Stimulated activated CD4-positive, alpha-beta T cell treated with anti-CD3 and anti-CD28 coated beads, TNF-alpha, amount 100 ng/mL, for 4 hours (primary cell): ENCODE data around the gene GAGE12J.
A peak's percentile ranks its signal among the peaks of the same experiment; 100 is the strongest.
"Not testable (repeated sequence)": the region's sequence is repeated elsewhere in the genome, so short reads cannot be mapped to it uniquely, and the experiment has no call there.

ENCODE experiments used
- DNase-seq, 3 experiments: peaks; one replicate each; pipeline ENCODE4 v3.0.0-alpha.2; 2020; ENCODE audit warnings: low read depth in 3 of 3

The GAGE12J gene, protein sequence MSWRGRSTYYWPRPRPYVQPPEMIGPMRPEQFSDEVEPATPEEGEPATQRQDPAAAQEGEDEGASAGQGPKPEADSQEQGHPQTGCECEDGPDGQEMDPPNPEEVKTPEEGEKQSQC

DNA sequence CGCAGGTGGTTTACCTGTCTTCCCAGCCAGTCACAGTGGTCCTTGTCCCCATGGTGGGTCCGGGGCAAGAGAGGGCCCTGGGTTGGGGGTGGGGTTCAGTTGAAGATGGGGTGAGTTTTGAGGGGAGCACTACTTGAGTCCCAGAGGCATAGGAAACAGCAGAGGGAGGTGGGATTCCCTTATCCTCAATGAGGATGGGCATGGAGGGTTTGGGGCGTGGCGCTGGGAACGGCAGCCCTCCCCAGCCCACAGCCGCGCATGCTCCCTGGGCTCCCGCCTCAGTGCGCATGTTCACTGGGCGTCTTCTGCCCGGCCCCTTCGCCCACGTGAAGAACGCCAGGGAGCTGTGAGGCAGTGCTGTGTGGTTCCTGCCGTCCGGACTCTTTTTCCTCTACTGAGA, at the start of gene GAGE12J:
Gene GAGE12J (plus strand): TSS at position 301 of the 400 bp plus-strand sequence. CDS start 1,157 bp downstream, outside the sequence.
- not testable (repeated sequence) for DNase-seq

DNA sequence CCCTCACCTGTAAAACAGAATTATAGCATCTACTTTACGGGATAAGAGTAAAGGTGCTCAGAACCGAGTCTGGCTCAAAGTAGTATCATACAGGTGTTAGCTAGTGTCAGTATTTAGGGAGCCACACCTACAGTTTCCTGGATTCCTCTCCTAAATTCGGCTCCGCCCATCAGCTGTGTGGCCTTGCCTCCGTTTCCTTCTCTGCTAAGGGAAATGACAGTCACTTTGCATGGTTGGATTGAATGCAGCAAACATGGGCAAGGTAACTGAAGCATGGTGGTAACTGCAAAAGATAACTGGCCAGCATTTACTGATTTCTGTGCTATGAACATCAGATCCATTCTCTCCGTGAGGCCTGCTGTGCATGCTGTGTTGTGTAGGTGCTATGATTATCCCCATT, 49.4 kb upstream of the GAGE12J start:
- DNase-seq = no peak

DNA sequence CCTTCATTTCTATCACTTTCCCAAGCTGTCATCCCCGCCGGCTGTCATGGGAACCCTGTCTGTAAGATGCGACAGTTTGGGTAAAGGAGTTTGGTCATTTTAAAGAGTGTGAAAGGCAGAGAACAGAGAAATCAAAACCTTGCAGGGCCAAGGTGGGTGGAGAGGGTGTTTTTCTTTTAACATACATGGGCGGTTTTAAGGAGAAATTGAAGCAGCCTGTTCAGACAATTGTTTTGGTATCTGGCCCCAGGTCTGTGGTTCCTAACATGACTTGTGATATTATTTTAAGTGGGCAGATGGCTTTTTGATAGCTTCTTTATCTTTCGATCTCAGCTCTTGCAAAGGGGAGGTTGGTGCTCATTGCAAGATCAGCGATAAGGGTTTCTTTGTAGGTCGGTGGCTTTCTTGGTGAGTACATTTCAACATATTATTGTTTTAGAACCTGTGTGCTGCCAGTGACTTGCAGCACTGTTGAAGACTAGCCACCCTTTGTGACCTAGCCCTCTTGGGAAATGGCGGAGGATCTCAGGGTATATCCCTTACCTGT, 48.6 kb upstream of the GAGE12J start:
- DNase-seq = no peak

DNA sequence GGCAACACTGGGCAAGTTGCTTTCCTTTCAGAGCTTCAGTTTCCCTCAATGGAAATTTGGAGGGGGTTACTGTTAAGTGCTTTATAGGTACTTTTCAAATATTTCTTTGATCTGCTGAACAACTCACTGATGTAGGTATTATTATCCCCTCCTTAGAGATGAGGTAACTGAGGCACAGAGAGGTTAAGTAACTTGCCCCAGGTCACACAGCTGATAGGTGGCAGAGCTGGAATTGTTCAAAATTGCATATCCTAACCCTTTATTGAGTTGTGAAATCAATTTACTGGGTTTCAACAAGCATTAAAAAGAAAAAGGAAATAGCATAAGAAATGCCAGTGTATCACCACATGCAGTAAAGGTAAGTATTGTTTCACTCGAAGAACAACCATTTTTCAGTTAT, 45.6 kb upstream of the GAGE12J start:
- no peak for DNase-seq

DNA sequence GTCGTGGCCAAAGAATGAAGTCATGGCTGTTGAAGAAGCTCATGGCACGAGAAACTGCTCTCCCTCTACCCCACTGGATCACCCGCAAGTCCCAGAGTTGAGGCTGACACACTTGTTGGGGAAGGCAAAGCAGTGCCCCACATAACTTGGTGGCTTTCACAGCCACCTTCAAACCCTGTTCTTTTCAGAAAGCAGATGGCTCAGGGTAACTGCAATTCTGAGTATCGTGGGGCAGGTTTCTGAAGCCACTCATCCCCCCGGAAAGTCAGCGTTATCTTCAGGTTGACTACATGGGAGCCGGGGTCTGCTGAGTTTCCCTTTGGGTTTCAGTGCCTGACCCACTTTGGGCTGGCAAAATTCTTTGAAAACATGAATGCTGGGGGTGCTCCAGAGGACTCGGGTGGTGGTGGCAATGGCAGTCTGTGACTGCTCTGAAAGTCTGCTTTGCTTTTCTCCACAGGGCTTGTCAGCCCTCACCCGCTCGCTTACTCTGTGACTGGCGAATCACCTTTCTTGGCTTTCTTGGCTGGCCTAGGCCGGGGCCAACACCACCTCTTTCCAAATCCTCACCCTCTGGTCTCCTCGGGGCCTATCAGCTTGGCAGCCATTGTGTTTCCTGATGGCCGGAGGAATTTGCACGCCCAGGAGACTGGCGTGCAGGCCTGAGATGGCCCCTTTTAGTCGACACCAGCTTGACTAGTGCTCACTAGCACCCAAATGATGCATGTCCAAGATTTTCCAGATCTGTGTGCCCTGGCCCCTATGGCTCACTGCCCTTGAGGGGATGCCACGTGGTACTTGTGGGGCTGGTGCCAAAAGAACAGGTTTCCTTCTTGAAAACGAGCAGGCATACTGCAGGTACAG, 44.9 kb upstream of the GAGE12J start:
- DNase-seq = no peak

DNA sequence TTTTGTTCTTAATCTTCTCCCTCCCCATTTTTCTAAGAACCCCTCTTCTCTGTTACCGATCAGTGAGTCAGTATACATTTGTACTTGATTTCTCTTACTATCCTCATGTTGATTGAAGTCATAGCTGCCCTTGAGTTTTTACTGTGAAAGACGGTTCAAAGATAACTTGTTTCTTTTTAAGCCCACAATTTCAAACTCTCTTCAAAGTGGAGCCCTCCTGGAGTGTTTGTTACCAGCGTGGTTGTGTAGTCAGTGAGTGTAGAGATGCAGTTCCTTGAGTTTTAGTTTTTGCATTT, 44.4 kb upstream of the GAGE12J start:
- no peak for DNase-seq

DNA sequence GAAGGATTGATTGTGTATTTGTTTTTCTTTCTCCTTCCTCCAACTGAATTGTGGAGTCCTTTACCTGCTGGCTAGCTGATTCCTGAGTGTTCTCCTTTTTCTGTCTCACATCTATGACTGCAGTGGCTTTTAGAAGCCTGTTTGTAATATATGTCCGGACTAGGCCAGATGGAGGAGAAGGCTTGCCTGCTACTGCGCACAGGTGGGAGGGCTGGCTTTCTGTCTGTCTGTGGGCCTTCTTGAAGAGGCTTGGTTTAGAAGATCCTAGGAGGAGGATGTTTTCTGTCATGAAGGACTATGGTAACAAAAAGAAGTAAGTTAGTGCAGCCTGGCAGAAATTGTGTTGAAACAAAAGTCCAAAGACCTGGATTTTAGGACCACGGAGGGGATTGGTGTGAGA, 43.8 kb upstream of the GAGE12J start:
- no peak for DNase-seq

DNA sequence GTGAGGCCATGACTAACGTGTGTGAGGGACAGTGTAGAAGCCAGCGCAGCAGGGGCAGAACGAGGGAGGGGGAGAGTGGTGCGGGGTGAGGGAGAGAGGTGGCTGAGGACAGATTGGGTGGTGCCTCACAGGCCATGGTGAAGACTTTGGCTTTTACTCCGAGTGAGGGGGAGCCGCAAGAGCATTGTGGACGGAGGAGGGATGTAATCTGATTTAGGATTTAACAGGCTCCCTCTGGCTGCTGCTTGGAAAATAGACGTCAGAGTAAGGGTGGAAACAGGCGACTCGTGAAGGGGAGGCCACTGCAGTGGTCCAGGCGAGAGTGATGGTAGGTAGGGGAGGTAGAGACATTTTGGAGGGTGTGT, 39.2 kb upstream of the GAGE12J start:
- no peak for DNase-seq

DNA sequence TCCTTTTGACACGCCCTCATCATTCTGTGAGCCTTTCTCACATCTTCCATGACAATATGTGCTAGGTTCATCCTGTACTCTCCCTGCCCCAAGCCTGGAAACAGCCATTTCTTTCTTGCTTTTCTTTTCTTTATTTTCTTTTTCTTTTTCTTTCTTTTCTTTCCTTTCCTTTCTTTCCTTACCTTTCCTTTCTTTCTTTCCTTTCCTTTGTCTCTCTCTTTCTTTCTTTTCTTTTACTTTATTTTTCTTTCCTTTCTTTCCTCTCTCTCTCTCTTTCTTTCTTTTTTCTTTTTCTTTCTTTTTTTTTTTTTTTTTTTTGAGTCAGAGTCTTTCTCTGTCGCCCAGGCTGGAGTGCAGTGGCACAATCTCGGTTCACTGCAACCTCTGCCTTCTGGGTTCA, 37.6 kb upstream of the GAGE12J start:
- DNase-seq = no peak

DNA sequence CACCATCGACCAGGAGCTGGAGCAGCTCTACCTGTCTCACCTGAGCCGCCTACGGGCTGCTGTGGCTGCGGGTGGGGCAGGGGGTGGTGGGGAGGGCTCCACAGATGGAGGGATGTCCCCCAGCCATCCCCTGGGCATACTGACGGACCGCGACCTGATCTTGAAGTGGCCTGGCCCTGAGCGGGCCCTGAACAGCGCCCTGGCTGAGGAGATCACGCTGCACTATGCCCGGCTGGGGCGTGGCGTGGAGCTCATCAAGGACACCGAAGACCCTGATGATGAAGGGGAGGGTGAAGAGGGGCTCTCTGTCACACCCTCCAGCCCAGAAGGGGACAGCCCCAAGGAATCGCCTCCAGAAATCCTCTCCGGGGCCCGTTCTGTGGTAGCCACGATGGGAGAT, 35.7 kb upstream of the GAGE12J start:
- DNase-seq = no peak

DNA sequence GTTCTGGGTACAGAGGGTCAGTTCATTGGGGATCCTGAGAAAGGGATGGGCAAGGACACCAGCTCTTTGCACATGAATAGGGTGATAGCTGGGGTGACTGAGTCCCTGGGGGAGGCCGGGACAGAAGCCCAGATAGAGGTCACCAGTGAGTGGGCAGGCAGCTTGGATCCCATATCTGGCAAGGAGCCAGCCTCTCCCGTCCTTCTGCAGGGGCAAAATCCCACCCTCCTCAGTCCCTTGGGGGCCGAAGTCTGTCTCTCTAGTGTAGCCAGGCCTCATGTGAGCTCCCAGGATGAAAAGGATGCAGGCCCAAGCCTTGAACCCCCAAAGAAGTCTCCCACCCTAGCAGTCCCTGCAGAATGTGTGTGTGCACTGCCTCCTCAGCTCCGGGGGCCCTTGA, 35.3 kb upstream of the GAGE12J start:
- no peak for DNase-seq

DNA sequence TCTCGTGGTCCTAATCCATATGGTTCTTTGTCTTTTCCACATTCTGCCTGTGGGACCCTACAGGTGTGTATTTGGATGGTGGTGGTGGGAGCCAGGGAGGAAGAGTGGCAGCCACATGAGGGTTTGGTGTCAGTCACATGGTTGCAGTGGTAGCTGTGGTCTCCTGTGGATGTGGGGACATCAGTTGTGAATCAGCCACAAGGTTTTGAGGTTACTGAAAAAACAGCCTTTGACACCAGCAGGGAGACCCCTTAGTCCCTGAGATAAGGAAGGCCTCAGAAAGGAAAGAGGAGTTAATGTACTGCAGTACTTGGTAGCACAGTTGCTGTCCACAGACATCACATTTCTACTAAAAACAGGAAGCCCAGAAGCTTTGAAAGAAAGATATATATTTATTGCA, 34.2 kb upstream of the GAGE12J start:
- DNase-seq = no peak

DNA sequence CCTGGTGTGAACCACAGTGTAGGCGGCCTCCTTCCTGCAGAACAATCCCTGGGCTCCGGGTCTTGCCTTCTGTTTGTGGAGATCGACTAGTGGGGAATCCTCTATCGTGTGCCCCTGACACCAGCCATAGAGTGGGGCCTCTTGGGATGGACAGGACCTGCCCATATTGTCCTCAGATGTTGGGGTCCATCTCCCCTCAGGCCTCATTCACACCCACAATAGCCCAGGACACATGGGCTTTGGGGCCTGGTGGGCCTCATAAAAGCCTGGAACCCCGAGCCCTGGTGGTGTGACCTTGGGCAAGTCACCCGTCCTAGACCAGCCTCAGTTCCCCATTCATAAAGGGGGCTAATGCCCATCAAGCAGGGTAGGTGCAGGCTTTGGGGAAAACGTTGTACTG, 31.6 kb upstream of the GAGE12J start:
- no peak for DNase-seq

DNA sequence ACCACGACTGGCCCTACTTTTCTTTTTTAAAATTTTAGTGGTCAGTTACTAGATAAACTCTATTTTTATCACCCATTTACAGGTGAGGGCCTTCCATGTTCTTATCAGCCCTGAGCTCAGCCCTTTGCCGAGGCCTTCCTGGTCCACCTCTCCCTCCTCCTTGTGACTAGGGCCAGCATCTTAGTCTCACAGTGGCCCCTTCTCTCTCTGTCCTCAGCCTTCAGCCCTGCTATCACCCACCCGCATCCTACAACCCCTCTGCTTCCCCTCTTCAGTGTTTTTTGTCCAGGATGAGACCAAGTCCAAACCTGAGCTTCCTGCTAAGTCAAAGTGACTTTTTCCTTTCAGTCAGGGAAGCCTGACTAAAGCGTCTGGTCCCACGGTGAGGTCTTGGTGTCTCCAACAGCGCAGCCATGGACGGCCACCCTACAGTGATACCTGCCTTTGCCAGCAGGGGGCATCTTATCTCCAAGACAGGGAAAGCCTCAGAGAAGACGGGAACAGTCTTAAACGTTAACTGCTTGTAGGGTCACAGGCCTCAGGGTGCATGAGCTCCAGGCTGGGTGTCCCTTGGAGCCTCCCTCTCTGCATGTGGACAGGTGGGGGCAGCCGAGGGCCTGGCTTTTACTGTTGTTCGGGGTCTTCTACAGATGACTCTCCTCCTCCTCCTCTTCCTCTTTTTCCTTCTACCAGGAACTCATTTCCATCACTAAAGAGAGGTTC, 30.1 kb upstream of the GAGE12J start:
- peak in 2 of 3 experiments; percentile 40 to 45 for DNase-seq

DNA sequence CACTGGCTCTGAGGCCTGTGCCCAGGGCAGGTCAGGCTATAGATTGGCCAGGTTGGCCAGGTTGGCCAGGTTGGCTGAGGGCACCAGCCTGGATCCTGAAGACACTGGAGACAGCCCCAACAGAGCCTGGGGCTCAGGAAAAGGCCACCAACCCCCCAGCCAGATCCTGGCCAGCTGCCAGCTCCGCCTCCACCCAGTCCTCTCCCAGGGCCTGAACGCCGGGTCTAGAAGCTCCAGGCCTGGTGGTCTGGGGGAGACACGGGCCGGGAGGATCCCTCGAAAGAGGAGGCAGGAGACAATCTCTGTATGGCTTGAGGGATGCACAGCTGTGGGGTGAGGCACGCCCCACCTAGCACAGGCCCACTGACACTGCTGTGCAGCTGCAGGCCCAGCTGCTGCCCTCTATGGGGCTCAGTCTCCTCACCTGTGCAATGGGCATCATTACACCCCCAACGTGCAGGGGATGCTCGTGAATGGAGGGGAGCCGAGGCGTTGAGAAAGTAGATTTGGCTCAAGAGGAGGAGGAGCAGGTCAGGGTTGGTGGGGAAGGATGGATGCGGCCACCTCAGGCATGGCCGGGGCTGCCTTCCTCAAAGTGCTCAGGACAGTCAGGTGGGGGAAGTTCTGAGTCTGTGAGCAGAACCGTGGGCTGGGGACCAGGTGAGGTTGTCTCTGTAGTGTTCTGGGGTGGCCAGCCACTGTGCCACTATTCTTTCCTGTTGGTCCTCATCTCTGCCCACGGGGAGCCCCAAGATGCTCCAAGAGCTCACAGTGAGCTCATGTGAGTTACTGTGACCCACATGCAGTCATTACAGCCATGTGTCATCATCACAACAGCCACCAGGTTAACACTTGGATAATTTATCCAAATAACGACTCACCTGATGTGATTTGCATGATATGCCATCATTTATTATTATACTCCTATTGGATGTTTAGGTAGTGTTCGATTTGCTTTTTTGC, 29.2 kb upstream of the GAGE12J start:
- DNase-seq = no peak

DNA sequence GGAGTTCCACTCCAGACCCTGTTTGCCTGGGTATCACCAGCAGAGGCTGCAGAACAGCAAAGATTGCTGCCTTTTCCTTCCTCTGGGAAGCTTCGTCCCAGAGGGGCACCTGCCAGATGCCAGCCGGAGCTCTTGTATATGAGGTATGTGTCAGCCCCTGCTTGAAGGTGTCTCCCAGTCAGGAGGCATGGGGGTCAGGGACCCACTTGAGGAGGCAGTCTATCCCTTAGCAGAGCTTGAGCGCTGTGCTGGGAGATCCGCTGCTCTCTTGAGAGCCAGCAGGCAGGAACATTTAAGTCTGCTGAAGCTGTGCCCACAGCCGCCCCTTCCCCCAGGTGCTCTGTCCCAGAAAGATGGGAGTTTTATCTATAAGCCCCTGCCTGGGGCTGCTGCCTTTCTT, 22.5 kb upstream of the GAGE12J start:
- DNase-seq = not testable (repeated sequence)

DNA sequence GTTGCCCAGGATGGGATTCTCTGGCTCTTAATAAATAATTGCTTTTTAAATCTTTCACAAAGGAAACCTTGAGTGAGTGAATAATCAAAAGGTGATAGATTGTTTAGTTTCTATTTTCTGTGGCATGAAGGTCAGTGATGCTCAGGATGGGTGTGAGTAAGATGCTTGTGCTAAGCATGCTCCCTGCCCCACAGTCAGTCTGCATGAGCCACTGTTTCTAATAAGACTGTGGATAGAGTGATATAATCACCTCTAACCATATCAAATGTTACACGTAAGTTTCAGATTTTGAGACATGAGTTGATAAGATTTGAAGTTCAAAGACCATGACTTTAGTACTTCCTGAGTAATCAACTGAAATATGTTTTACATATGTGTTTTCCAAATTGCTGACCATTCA, 21.1 kb upstream of the GAGE12J start:
- no peak for DNase-seq

DNA sequence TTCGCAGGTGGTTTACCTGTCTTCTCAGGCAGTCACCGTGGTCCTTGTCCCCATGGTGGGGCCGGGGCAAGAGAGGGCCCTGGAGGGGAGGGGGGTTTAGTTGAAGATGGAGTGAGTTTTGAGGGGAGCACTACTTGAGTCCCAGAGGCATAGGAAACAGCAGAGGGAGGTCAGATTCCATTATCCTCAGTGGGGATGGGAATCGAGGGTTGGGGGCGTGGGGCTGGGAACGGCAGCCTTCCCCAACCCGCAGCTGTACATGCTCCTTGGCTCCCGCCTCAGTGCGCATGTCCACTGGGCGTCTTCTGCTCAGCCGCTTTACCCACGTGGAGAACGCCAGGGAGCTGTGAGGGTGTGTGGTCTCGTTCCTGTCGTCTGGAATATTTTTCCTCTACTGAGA, 18.5 kb upstream of the GAGE12J start, which contains the start of gene GAGE10:
Gene GAGE10 (plus strand): TSS at position 301 of the 400 bp plus-strand sequence. CDS start 1,214 bp downstream, outside the sequence.
- no peak for DNase-seq

DNA sequence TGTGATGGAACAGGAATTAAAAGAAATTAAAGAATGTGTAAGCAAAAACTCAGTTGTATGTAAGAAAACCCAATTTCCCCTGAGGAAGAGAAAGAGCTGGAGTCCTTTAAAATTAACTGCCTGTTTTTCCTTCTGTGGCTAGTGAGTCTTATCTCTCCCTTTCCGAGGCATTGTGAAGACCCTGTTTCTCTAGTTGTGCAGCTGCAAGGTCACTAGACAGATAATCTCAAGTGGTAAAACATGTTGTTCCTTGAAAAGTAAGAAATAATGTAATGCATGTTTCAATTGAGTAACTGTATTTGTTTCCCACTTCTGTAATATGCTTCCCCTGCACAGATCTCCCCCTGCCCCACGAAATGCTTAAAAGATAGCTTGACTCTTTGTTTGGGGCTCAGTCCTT, 14.1 kb upstream of the GAGE12J start:
- not testable (repeated sequence) for DNase-seq

DNA sequence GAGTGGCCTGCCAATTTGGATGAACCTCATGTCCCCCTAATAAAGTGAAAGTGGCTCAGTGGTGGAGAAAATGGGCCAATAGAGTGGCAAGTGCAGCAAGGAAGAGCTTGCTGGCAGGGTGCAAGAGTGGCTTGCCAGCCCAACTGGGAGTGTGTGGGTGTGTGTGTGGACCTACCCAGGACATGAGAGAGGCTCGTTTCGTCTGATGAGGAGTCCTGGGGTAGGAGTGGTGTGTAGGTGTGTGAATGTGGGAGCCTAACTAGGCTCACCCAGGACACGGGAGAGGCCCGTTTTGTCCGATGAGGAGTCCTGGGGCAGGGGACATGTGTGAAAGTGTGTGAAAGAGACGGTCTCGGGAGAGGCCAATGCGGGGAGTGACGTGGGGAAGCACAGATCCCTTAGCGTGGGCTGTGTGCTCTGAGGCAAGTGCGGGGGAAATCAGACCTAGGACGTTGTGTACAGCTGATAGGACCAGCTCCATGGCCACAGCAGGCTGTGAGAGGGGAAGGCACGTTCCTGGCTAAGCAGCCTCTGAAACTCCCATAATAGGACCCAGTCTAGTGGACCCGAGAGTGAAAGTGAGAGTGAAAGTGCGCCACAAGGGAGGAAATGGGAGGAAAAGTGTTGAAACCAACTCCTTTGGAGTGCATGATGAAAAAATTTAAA, 13.1 kb upstream of the GAGE12J start:
- no peak for DNase-seq

DNA sequence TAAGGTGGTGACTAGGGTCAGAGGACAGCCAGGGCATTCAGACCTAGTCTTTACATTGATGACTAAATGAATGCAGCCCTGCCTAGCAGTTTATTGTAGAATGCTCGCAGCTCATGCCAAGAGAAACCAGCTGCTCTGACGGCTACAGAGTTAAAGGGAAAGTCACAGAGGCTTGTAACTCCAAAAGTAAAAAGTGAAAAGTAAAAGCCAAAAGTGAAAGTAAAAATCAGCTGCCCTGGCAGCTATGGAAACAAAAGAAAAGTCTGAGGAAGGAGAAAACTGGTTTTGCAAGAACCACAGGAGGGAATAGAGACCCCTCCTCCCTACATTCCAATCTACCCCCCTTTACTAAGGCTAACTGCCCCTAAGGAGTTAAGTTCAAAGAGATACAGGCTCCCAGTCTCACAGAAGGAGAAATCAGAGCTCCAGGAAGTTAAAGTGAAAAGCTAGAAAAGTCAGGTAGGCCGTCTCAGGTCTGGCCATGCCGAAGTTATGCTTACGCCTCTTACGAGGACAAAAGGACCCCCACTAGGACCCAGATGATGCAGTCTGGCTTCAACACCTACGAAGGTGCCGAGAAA, 12.3 kb upstream of the GAGE12J start:
- no peak for DNase-seq
